B cell (primary cell): Measurements from ENCODE around the gene MAP1S. TPM values are rescaled to one million over a fixed set of nuclear protein-coding genes. Genes with fewer than 3 reads are reported as not detected.
"Not testable (repeated sequence)": the region's sequence is repeated elsewhere in the genome, so short reads cannot be mapped to it uniquely, and the experiment has no call there.

Source experiments
- ATAC-seq: fragments of 200-7000 bp; cut with Tn5 transposase; one replicate; pipeline ENCODE4 v1.10.0; 2021; ENCODE audit warnings: low read depth, mild to moderate bottlenecking, moderate number of reproducible peaks, moderate library complexity
- CTCF ChIA-PET: fragments of 350-600 bp; sonication (Branson Sonifier 250); formaldehyde crosslinking; loops from one replicate; lab custom pipeline; 2021; ENCODE audit warnings: antibody characterized with exemption, inconsistent platforms; lab: Charles Lee
- POLR2A ChIA-PET: fragments of 350-600 bp; sonication (Branson Sonifier 250); formaldehyde crosslinking; loops from one replicate; lab custom pipeline; 2021; ENCODE audit warnings: antibody characterized with exemption; lab: Charles Lee
- DNase-seq: peaks from one replicate; pipeline ENCODE4 v3.0.0; 2013
- H2AFZ ChIP-seq: 2 replicates; pipeline ENCODE4 v1.6.1; 2012; ENCODE audit warnings: mild to moderate bottlenecking, low read depth, low read length; ENCODE audit not compliant: insufficient read depth, poor library complexity, severe bottlenecking
- H3K27ac ChIP-seq, 2 donors: 1 replicate in 1 of 2; 2 replicates in 1 of 2; pipeline ENCODE4 v1.5.1; 2012 to 2013; ENCODE audit warnings: low read length in 2 of 2, mild to moderate bottlenecking in 2 of 2, moderate library complexity in 1 of 2
- H3K27me3 ChIP-seq, 4 experiments: fragments of 200-600 bp in 1 of 4; sonication (generic) in 1 of 4; replicated peaks in 1 of 4; 1 replicate in 2 of 4; 2 replicates in 2 of 4; pipeline versions ENCODE4 v1.6.1 to v1.7.0; 2013 to 2016; ENCODE audit warnings: low read length in 3 of 4, mild to moderate bottlenecking in 2 of 4, mixed read lengths in 1 of 4, moderate library complexity in 1 of 4; ENCODE audit not compliant: insufficient read depth in 4 of 4, control insufficient read depth in 3 of 4; ENCODE audit errors: control extremely low read depth in 1 of 4
- H3K36me3 ChIP-seq, 2 experiments: replicated peaks in 1 of 2; 1 replicate in 1 of 2; 2 replicates in 1 of 2; pipeline versions ENCODE4 v1.6.1 to v1.7.1; 2013; ENCODE audit warnings: low read length in 1 of 2; ENCODE audit not compliant: insufficient read depth in 2 of 2, control insufficient read depth in 1 of 2; ENCODE audit errors: control extremely low read depth in 1 of 2, extremely low read depth in 1 of 2
- H3K4me1 ChIP-seq, 2 donors: fragments of 200-600 bp in 1 of 2; sonication (generic) in 1 of 2; 1 replicate in 1 of 2; 2 replicates in 1 of 2; pipeline versions ENCODE4 v1.5.1 to v1.6.1; 2013 to 2017; ENCODE audit warnings: low read length in 2 of 2; ENCODE audit not compliant: control insufficient read depth in 2 of 2, insufficient read depth in 2 of 2
- H3K4me2 ChIP-seq: replicated peaks from 2 replicates; pipeline ENCODE3; 2012; ENCODE audit warnings: mild to moderate bottlenecking, low read depth, low read length; ENCODE audit not compliant: poor library complexity, severe bottlenecking
- H3K4me3 ChIP-seq, 5 experiments: fragments of 200-600 bp in 1 of 5; sonication (generic) in 1 of 5; 1 replicate in 3 of 5; 2 replicates in 2 of 5; pipeline versions ENCODE4 v1.5.1 to v1.7.0; 2011 to 2016; ENCODE audit warnings: low read length in 4 of 5, mild to moderate bottlenecking in 4 of 5, low read depth in 2 of 5, control low read depth in 1 of 5, moderate library complexity in 1 of 5; ENCODE audit not compliant: insufficient read depth in 1 of 5; ENCODE audit errors: control extremely low read depth in 1 of 5, extremely low read depth in 1 of 5
- H3K79me2 ChIP-seq: fragments of 200-600 bp; sonication (generic); one replicate; pipeline ENCODE4 v1.6.0; 2016; ENCODE audit warnings: low read length; ENCODE audit not compliant: control insufficient read depth, insufficient read depth
- H3K9ac ChIP-seq: fragments of 200-600 bp; sonication (generic); 2 replicates; pipeline ENCODE4 v1.6.1; 2017; ENCODE audit warnings: mild to moderate bottlenecking, low read length, moderate library complexity
- H3K9me3 ChIP-seq, 3 donors: one replicate each; pipeline versions ENCODE4 v1.6.1 to v1.7.1; 2013; ENCODE audit warnings: low read length in 2 of 3; ENCODE audit not compliant: control insufficient read depth in 2 of 3, insufficient read depth in 1 of 3; ENCODE audit errors: control extremely low read depth in 1 of 3
- H4K20me1 ChIP-seq: 2 replicates; pipeline ENCODE4 v1.6.0; 2012; ENCODE audit warnings: mild to moderate bottlenecking, low read length; ENCODE audit not compliant: insufficient read depth, control insufficient read depth, poor library complexity, severe bottlenecking
- H3K27ac Mint-ChIP-seq: one replicate; pipeline ENCODE4 v1.8.0; 2021; ENCODE audit warnings: mixed read lengths
- H3K27me3 Mint-ChIP-seq: one replicate; pipeline ENCODE4 v1.8.0; 2021; ENCODE audit warnings: mixed read lengths
- H3K4me1 Mint-ChIP-seq: one replicate; pipeline ENCODE4 v1.8.0; 2021; ENCODE audit warnings: mixed read lengths
- H3K4me3 Mint-ChIP-seq: one replicate; pipeline ENCODE4 v1.8.0; 2021; ENCODE audit warnings: mixed read lengths
- H3K9me3 Mint-ChIP-seq: one replicate; pipeline ENCODE4 v1.8.0; 2022; ENCODE audit warnings: mixed read lengths; ENCODE audit not compliant: insufficient read depth
- CTCF ChIP-seq: fragments of 200-600 bp; IDR thresholded peaks from one replicate; pipeline ENCODE4 v1.8.0; 2022; ENCODE audit warnings: antibody characterized with exemption, mild to moderate bottlenecking
- EZH2 ChIP-seq: IDR thresholded peaks from 2 replicates; pipeline ENCODE4 v1.6.1; 2012; ENCODE audit warnings: borderline replicate concordance, low read depth, mild to moderate bottlenecking, moderate library complexity, low read length; ENCODE audit not compliant: insufficient read depth, poor library complexity, severe bottlenecking
- WGBS: methylation state at CpG from one replicate; pipeline ENCODE4 v1.1.5; 2013; ENCODE audit warnings: missing lambda C conversion rate; ENCODE audit not compliant: insufficient coverage; 5-methylcytosine and 5-hydroxymethylcytosine counted together
- intact Hi-C: fragments of 100-400 bp; cut with micrococcal nuclease; formaldehyde crosslinking; loops from one replicate; pipeline ENCODE4 v1.10.0; 2022
- polyA plus RNA-seq: library from polyadenylated mRNA; depleted of rRNA; stranded (reverse); fragments of >200 nt; gene quantifications from 2 replicates; pipeline ENCODE4 v1.2.3, GENCODE V29; 2012
- total RNA-seq, 2 donors: library from RNA; stranded (reverse); fragments of 120-200 nt in 1 of 2; gene quantifications; 1 replicate in 1 of 2; 2 replicates in 1 of 2; pipeline versions ENCODE4 v1.2.3 to v1.2.4, GENCODE V29; 2013 to 2022

MAP1S gene
- total and polyA plus RNA-seq, 2 donors (not counting 1 experiment from before 2014, with no cell fraction given): 38.2 to 83.0 TPM

- Histone ChIP-seq H4K20me1 (peaks cover 23% of the 10 kb centered on the region), H3K9ac (peak overlapping the region; percentile 33), H3K79me2 (peaks cover 37% of the 10 kb centered on the region), H3K27me3 (no peaks in the 10 kb centered on the region), H3K4me2 (peak overlapping the region; percentile 78), H3K4me3 (peak overlapping the region in 3 of 5 experiments; percentile 2 to 22 (median 16)), H3K9me3 (no peaks in the 10 kb centered on the region), H3K36me3 (peaks cover 3 to 48% of the 10 kb centered on the region in 2 experiments), H3K27ac (peak overlapping the region; percentile 90), H3K4me1 (peaks cover 42 to 49% of the 10 kb centered on the region in 2 donors), H2AFZ (no peak overlapping the region)
- Mint-ChIP-seq H3K27me3 (no peaks in the 10 kb centered on the region), H3K9me3 (no peaks in the 10 kb centered on the region), H3K27ac (peak overlapping the region; percentile 100), H3K4me1 (peaks cover 41% of the 10 kb centered on the region), H3K4me3 (peak overlapping the region; percentile 88)
- intact Hi-C loops: loop anchor here (1.0 kb wide), 5 partner anchors 11 to 57 kb away; partner anchors contain the start of genes FCHO1 and MAP1S
- CTCF ChIA-PET: interaction anchor here (0.9 to 5.3 kb wide), 16 partner anchors 8 to 220 kb away, joined by 3 to 51 read pairs (median 8); partner anchors contain the start of genes B3GNT3, CCDC124, FCHO1 and JAK3
- 42% methylated on average over 21 of the region's 27 CpGs for WGBS
- TF ChIP-seq CTCF (no peak), EZH2 (no peak)
- POLR2A ChIA-PET: interaction anchor here (0.6 to 3.3 kb wide), 10 partner anchors 19 to 156 kb away, joined by 3 to 18 read pairs (median 4); partner anchors contain the start of genes FCHO1, JAK3 and RPL18A
- DNase-seq: peak; percentile 95
- ATAC-seq: peak; percentile 88
Observed at GRCh38 chr19:17775991-17776803, 56.9 kb downstream of the MAP1S start.

GRCh38 chr19:17777840-17778239, 58.6 kb downstream of the MAP1S start:
- ATAC-seq, H3K9me3 ChIP-seq, H3K27ac ChIP-seq, H3K27me3 ChIP-seq, H3K4me3 ChIP-seq, H3K9me3 Mint-ChIP-seq, H2AFZ ChIP-seq, H3K9ac ChIP-seq, DNase-seq, intact Hi-C loops, H3K27me3 Mint-ChIP-seq, H3K4me2 ChIP-seq: not testable (repeated sequence)
- peaks cover 37% of the 10 kb centered on the region for H3K79me2 ChIP-seq
- Mint-ChIP-seq H3K4me1 (peaks cover 41% of the 10 kb centered on the region), H3K27ac (peak overlapping the region; percentile 76), H3K4me3 (peak overlapping the region; percentile 26)
- ChIA-PET CTCF (interaction anchor here (1.0 to 5.3 kb wide), 7 partner anchors 11 to 172 kb away, joined by 5 to 51 read pairs (median 10); partner anchors contain the start of gene FCHO1), POLR2A (interaction anchor here (0.7 to 3.3 kb wide), 2 partner anchors 23 to 72 kb away, joined by 5 to 18 read pairs; no protein-coding TSS in a partner anchor)
- 91% methylated on average over 10 of the region's 10 CpGs for WGBS
- H4K20me1 ChIP-seq: peaks cover 23% of the 10 kb centered on the region
- peaks cover 3 to 47% of the 10 kb centered on the region in 2 experiments for H3K36me3 ChIP-seq
- peaks cover 42 to 49% of the 10 kb centered on the region in 2 donors for H3K4me1 ChIP-seq
